Ascending aorta (tissue), 2 donors: ENCODE data around the gene LHFPL6. TPM values are rescaled to one million over a fixed set of nuclear protein-coding genes. Genes with fewer than 3 reads are reported as not detected.

Source experiments
- DNase-seq, 2 donors: peaks; one replicate each; pipeline ENCODE4 v3.0.0-alpha.2; 2019; ENCODE audit warnings: low spot score in 2 of 2
- H3K27ac ChIP-seq, 2 donors: fragments of 200-600 bp; sonication (generic); one replicate each; pipeline ENCODE4 v1.5.1; 2016 to 2017; ENCODE audit warnings: mild to moderate bottlenecking in 1 of 2
- H3K27me3 ChIP-seq: fragments of 200-600 bp; sonication (generic); one replicate; pipeline ENCODE4 v1.5.1; 2017
- H3K36me3 ChIP-seq, 2 donors: fragments of 200-600 bp; sonication (generic); one replicate each; pipeline ENCODE4 v1.5.1; 2016
- H3K4me1 ChIP-seq, 2 donors: fragments of 200-600 bp; sonication (generic); one replicate each; pipeline ENCODE4 v1.5.1; 2016 to 2017; ENCODE audit warnings: mild to moderate bottlenecking in 1 of 2
- H3K4me3 ChIP-seq, 2 donors: fragments of 200-600 bp; sonication (generic); one replicate each; pipeline ENCODE4 v1.5.1; 2016 to 2017; ENCODE audit warnings: mild to moderate bottlenecking in 1 of 2
- H3K9me3 ChIP-seq, 2 donors: fragments of 200-600 bp; sonication (generic); one replicate each; pipeline ENCODE4 v1.5.1; 2016
- intact Hi-C: fragments of 100-400 bp; cut with DNase I; formaldehyde crosslinking; loops from one replicate; pipeline ENCODE4 v1.15.1; 2023
- total RNA-seq: library from RNA; depleted of rRNA; stranded (reverse); fragments of >200 nt; gene quantifications from one replicate; pipeline ENCODE4 v1.1.0, GENCODE V29; 2016
- TF ChIP-seq, protein P1 (sequence below), 3 experiments: fragments of 200-600 bp in 2 of 3; fragments of 450-650 bp in 1 of 3; sonication (generic) in 2 of 3; IDR thresholded peaks; one replicate each; pipeline ENCODE4 v1.5.1; 2016 to 2019; ENCODE audit warnings: antibody characterized with exemption in 3 of 3, mild to moderate bottlenecking in 1 of 3, moderate library complexity in 1 of 3

LHFPL6 gene
- total RNA-seq, 1 donor from 2014 or later = 69.4 TPM

DNA sequence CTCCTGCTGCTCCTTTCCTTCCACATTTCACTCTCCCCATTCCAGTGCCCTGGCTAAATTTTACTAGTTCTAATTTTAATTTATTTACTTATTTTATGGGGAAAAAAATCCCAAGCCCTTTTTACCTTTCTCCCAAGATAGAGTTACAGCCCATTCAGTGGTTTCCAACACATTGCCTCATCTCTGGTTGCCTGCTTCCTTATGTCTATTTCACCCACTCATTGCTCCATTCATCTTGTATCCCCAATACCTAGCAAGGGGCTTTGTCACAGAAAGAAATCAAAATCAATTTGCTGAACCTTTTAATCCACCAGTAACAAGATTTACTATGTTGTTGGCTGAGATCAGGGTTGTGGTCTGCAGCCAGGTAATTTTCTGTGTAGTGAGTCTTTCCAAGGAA is 55.9 kb downstream of the LHFPL6 start:
- H3K36me3 ChIP-seq = no peaks in the 10 kb centered on the region
- TF ChIP-seq, protein P1, sequence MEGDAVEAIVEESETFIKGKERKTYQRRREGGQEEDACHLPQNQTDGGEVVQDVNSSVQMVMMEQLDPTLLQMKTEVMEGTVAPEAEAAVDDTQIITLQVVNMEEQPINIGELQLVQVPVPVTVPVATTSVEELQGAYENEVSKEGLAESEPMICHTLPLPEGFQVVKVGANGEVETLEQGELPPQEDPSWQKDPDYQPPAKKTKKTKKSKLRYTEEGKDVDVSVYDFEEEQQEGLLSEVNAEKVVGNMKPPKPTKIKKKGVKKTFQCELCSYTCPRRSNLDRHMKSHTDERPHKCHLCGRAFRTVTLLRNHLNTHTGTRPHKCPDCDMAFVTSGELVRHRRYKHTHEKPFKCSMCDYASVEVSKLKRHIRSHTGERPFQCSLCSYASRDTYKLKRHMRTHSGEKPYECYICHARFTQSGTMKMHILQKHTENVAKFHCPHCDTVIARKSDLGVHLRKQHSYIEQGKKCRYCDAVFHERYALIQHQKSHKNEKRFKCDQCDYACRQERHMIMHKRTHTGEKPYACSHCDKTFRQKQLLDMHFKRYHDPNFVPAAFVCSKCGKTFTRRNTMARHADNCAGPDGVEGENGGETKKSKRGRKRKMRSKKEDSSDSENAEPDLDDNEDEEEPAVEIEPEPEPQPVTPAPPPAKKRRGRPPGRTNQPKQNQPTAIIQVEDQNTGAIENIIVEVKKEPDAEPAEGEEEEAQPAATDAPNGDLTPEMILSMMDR (IDR thresholded peaks at IDR 0.05) = no peak
- H3K4me1 ChIP-seq = peaks cover 0 to 7% of the 10 kb centered on the region in 2 donors
- H3K27me3 ChIP-seq = no peaks in the 10 kb centered on the region
- H3K27ac ChIP-seq = no peak overlapping the region
- no peaks in the 10 kb centered on the region for H3K9me3 ChIP-seq
- intact Hi-C loops = no loop called here
- H3K4me3 ChIP-seq = no peak overlapping the region
- no peak for DNase-seq

DNA sequence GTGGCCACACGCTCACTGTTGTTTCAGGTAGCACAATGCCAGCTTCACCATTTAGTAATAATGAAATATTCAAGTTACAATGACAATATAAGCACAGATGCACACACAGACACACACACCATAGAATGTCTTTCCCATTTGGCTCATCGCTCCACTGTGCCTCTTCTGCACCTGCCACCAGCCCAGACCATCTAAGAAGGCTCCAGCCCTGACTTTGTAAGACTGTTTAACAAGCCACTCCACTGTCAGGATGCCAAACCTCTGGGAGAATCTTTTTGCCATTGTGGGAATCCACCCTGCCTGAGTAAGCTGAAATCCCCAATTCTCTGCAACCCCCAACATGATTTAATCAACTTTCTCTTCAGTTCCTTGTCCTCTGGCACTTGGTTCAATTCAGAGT is 60.6 kb downstream of the LHFPL6 start:
- DNase-seq = no peak
- TF ChIP-seq, protein P1 (IDR thresholded peaks at IDR 0.05) = no peak
- Histone ChIP-seq H3K4me1 (peaks cover 0 to 3% of the 10 kb centered on the region in 2 donors), H3K9me3 (no peaks in the 10 kb centered on the region), H3K36me3 (no peaks in the 10 kb centered on the region), H3K27ac (no peak overlapping the region), H3K4me3 (no peak overlapping the region), H3K27me3 (no peaks in the 10 kb centered on the region)
- intact Hi-C loops = no loop called here

DNA sequence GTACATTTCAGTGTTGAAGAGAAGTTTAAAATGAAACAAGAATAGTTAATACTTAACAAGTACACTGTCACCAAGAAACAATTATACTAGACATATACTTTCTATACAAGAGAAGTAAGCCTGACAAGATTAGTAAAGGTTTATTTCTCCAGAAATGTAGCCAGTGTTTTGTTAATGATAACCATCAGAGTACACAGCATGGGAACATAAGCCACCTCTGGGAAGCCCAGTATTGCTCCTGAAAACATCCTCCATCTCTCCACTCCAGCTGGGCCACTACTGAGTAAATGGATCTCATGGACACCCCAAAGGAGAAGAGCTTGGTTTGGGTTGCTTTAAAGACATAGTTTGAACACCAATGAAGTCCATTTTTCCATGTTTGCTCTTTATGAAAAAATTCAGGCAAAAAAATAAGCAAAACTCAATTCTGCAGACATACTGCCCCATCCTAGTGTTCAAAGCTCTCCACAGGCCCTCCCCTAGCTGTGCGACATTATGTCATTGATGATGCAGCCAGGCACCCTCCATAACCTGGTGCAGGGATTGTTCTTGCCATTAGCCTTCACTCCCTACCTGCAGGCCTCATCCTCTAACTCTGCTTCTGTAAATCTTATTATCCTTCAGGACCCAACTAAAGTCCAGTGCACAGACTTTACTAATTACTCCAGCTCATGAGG is 61.9 kb downstream of the LHFPL6 start:
- H3K36me3 ChIP-seq = no peaks in the 10 kb centered on the region
- peaks cover 0 to 3% of the 10 kb centered on the region in 2 donors for H3K4me1 ChIP-seq
- intact Hi-C loops = no loop called here
- no peaks in the 10 kb centered on the region for H3K27me3 ChIP-seq
- H3K9me3 ChIP-seq = no peaks in the 10 kb centered on the region
- no peak overlapping the region for H3K4me3 ChIP-seq
- DNase-seq = no peak
- TF ChIP-seq, protein P1 (IDR thresholded peaks at IDR 0.05) = no peak
- no peak overlapping the region for H3K27ac ChIP-seq

DNA sequence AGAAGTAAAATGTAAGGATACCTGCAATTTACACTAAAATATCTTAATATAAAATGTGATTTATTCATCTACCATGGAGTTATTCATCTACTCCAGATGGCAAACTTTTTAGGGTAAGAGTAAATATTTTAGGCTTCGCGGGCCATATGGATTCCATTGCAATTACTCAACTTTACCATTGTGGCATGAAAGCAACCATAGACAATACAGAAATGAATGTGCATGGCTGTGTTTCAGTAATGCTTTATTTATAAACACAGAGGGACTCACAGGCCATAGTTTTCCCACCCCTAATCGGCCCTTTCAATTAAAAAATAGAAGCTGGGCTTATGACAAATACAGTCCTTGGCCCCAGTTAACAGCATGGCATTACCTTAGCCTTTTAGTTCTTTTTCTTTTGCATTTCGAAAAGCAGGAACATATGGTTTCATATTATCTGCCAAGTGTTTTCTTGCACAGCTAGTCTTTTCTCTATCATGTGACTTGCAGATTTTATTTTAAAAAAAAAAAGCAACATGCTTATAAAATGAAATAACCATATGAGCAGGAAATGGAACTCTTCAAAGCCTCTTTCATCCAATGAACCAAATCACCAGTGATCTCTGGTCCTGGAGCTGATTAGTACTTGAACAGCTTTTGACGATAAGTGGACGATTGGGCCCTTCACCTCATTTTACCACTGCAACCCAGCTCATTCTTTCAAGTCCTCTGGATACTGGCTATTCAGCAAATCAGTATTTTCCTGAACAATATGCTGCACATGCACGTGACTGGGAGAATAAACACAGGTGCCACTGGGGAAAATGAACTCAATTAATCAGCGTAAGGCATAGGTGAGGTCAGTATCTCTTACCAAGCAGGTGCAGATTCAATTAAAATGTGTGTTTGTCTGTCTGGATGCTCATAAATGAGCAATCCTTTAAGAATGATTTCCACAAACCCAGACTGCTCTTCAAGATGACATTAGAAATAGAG is 63.9 kb downstream of the LHFPL6 start:
- intact Hi-C loops = no loop called here
- Histone ChIP-seq H3K27me3 (no peaks in the 10 kb centered on the region), H3K4me1 (peaks cover 0 to 15% of the 10 kb centered on the region in 2 donors), H3K36me3 (no peaks in the 10 kb centered on the region), H3K4me3 (no peak overlapping the region), H3K27ac (no peak overlapping the region), H3K9me3 (no peaks in the 10 kb centered on the region)
- TF ChIP-seq, protein P1 (IDR thresholded peaks at IDR 0.05) = no peak
- DNase-seq = no peak

DNA sequence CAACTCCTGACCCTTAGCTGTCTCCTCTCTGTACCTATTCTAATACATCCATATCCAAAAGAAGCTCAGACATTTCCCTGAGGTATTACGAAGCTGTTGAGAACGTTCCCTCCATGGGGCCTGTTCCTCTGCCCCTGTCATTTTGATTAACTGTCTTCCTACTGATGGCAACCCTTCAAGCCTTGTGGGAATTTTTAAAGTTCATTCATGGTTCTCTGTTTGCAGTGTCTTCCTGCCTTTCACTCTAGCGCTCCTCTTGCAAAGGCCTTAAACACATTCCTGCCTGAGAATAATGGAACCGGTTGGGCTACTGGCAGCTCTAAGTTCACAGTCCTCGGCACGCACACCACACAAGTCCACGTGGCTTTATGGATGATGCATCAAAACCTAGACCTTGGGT is 66.1 kb downstream of the LHFPL6 start:
- peak overlapping the region in 1 of 2 donors; percentile 21 for H3K27ac ChIP-seq
- peaks cover 0 to 15% of the 10 kb centered on the region in 2 donors for H3K4me1 ChIP-seq
- H3K4me3 ChIP-seq = no peak overlapping the region
- intact Hi-C loops = no loop called here
- H3K27me3 ChIP-seq = no peaks in the 10 kb centered on the region
- H3K36me3 ChIP-seq = no peaks in the 10 kb centered on the region
- no peak for DNase-seq
- H3K9me3 ChIP-seq = no peaks in the 10 kb centered on the region
- TF ChIP-seq, protein P1 (IDR thresholded peaks at IDR 0.05) = no peak
